Fibroblast of the conjunctiva (primary cell): ENCODE data around the gene SPR.

Experiments used
- DNase-seq: peaks from one replicate; pipeline ENCODE4 v3.0.0-alpha.2; 2010; ENCODE audit warnings: low read depth

The SPR gene

DNA sequence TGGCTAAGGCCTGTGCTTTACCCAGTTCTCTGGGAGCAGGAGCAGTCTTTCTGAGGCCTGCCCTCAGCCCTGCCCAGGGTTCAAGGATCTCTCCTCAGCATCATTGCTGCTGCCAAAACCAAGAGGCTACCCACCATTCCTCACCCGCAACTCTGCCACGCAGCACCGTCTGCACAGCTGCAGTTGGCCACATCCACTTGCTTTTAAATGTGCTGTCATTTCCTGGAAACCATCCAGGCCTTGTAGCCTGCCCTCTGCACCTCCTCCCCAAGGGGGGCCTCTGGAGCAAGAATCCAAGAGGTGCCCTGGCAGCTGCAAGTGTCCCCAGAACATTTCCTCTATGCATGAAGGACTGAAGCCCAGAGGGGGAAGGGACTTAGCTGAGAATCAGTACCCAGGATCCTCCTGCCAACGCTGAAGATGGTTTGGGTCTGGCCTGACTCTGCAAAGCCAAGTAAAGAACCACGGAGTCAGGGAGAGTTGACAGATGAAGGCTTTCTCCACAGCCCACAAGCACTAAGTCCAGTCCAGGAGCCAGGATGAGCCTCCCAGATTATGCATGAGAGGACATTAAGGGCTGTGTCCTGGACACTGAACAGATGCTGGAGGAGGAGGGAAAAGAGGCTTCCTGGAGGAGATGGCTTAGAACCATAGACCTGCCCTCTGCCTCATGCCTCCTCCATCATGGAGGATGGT, 45.0 kb downstream of the SPR start:
- DNase-seq, result no peak

- no peak for DNase-seq
These were observed 45.6 kb downstream of the SPR start for GRCh38 chr2:72932805-72933204.

DNA sequence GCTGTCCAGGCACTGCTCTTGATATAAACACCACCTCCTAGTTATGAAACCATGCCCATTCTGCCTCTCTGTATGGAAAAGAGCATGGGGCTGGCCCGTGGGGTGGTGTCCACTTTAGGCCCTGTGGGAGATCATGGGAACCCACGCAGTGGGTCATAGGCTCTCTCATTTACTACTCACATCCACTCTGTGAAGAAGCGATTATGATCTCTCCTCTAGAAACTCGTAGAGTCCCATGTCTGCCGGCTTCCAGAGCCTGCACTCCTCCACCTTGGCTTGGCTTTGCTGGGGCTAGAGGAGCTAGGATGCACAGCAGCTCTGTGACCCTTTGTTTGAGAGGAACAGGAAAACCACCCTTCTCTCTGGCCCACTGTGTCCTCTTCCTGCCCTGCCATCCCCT, 46.0 kb downstream of the SPR start:
- no peak for DNase-seq

DNA sequence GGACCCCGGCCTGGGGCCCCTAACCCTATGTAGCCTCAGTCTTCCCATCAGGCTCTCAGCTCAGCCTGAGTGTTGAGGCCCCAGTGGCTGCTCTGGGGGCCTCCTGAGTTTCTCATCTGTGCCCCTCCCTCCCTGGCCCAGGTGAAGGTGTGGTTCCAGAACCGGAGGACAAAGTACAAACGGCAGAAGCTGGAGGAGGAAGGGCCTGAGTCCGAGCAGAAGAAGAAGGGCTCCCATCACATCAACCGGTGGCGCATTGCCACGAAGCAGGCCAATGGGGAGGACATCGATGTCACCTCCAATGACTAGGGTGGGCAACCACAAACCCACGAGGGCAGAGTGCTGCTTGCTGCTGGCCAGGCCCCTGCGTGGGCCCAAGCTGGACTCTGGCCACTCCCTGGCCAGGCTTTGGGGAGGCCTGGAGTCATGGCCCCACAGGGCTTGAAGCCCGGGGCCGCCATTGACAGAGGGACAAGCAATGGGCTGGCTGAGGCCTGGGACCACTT, 46.5 kb downstream of the SPR start:
- no peak for DNase-seq

DNA sequence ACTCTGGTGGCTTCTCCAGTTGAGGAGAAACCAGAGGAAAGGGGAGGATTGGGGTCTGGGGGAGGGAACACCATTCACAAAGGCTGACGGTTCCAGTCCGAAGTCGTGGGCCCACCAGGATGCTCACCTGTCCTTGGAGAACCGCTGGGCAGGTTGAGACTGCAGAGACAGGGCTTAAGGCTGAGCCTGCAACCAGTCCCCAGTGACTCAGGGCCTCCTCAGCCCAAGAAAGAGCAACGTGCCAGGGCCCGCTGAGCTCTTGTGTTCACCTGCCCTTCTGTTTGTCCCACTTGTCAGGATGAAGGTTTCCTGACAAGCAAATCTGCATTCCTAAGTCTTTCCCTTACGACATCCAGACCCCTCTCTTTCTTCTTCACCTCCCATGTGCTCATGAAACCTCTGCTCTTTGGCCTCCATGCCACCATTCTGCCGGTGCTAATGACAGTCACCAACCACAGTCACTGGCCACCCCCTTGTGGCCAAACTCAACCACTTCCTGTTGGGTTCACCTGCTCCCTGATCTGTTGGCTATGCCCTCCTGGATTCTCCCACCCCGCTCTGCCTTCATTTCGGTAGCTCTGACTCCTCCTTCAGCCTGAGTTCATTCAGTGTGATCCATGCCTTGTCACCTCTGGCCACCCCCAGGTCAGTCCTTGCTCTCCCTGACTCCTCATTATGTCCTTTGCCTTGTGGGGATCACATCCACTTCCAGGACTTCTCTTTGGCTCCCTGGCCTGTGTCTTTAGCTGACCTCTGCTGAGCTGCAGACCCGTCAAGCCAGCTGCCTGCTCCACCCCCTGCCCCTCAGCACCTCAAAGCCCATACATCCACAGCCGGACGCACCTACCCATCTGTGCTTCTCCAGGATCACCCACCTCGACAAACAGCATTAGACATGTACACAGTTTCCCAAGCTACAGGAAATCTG, 47.7 kb downstream of the SPR start:
- no peak for DNase-seq

GRCh38 chr2:72935611-72935957, 48.4 kb downstream of the SPR start:
- no peak for DNase-seq

GRCh38 chr2:72936660-72937355, 49.6 kb downstream of the SPR start:
- no peak for DNase-seq

DNA sequence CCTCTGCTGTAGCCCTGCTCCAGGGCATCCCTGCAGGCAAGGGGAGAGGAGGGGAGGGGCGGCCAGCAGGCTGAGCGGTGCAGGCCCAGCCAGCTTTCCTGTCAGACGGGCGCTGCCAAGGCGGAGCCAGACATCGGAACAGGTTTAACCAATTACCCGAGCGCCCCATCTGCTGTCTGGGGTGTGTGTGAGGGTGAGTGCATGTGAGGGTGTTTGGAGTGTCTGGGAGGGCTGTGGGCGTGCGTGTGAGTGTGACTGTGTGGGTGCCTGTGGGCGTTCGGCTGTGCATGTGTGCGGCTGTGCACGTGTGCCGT, 50.1 kb downstream of the SPR start:
- DNase-seq, result no peak

DNA sequence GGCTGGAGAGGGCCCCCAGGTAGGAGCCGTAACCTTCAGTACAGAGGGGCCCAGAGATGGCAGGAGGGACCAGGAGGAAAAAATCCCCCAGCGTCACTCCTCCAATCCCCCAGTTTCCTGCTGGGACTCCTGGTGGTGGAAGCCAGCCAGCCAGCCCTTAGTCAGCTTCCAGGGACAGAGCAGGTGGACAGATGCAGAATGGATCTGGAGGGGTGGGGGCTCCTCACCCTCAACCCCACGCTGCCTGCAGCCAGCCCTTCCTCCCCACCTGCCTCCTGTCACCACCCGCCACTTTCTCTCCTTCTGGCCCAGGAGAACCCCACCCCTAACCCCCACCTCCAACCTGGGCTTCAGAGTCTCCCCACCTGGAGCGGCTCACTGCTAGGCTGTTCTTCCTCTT, 51.2 kb downstream of the SPR start:
- no peak for DNase-seq

DNA sequence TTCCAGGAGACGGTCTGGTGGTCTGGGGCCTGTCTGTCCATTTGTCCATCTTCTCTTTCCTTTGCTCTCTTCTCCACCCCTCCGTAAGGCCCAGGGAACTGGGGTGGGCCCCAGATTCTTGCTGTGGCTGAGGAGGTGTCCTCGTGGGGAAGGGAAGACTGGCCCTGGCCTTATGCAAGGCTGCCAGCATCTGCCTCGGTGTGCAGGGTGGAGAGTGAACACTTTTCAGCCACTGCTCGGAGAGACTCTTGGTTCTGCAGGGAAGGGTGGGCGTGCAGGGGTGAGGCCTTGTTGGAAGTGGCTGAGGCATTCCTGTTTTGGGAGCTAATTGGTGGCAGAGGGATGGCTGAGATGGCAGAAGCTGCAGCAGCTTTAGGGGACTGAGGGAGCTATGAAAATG, 53.2 kb downstream of the SPR start:
- DNase-seq, result no peak

DNA sequence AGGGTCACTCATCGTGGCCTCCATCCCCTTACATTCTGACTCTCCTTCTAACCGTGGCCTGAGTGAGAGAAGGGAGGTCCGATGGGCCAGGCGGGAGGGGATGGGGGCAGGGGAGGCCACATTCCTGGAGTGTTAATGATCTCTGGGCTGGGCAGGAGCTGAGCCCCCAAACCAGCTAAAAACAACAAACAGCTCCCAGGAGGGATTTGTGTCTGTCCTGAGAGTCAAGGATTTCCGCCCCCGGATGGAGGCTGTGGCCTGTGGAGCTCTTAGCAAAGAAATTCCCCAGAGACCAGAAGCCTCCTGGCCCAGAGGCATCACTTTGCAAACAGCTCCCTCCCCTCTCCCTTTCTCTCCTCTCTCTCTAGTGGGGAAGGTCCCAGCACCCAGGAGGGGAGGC, 53.6 kb downstream of the SPR start:
- peak; percentile 22 for DNase-seq
